ENCODE data around the gene LUC7L. TPM values are rescaled to one million over a fixed set of nuclear protein-coding genes. Genes with fewer than 3 reads are reported as not detected.

Gene LUC7L
- total RNA-seq, 2 donors from 2014 or later: 37.1 to 55.4 TPM

GRCh38 chr16:146646-147045 lies 82.6 kb downstream of the LUC7L start:
- H3K4me1 ChIP-seq: no peaks in the 10 kb centered on the region
- H3K9ac ChIP-seq (ENCODE audit: low read depth in 2 of 2, low read length in 2 of 2): no peak overlapping the region
- intact Hi-C loops (cut with DNase I): no loop called here
- H3K36me3 ChIP-seq: no peaks in the 10 kb centered on the region
- no peak overlapping the region for H3K27ac ChIP-seq
- TF ChIP-seq CTCF (IDR thresholded peaks at IDR 0.05): no peak
- H3K9me3 ChIP-seq: no peaks in the 10 kb centered on the region
- DNase-seq: no peak
- no peak overlapping the region for H3K4me3 ChIP-seq
- H3K27me3 ChIP-seq: no peaks in the 10 kb centered on the region

GRCh38 chr16:144797-145252 lies 84.4 kb downstream of the LUC7L start:
- H3K27me3 ChIP-seq: no peaks in the 10 kb centered on the region
- no peak overlapping the region for H3K4me3 ChIP-seq
- H3K4me1 ChIP-seq: no peaks in the 10 kb centered on the region
- H3K36me3 ChIP-seq: no peaks in the 10 kb centered on the region
- no peak overlapping the region for H3K9ac ChIP-seq (ENCODE audit: low read depth in 2 of 2, low read length in 2 of 2)
- intact Hi-C loops (cut with DNase I): no loop called here
- DNase-seq: no peak
- no peaks in the 10 kb centered on the region for H3K9me3 ChIP-seq
- TF ChIP-seq CTCF (IDR thresholded peaks at IDR 0.05): no peak
- H3K27ac ChIP-seq: no peak overlapping the region

GRCh38 chr16:143456-143855 lies 85.8 kb downstream of the LUC7L start:
- TF ChIP-seq CTCF (IDR thresholded peaks at IDR 0.05): no peak
- Histone ChIP-seq H3K9ac (ENCODE audit: low read depth in 2 of 2, low read length in 2 of 2) (no peak overlapping the region), H3K27ac (no peak overlapping the region), H3K4me1 (no peaks in the 10 kb centered on the region), H3K36me3 (no peaks in the 10 kb centered on the region), H3K9me3 (no peaks in the 10 kb centered on the region), H3K4me3 (no peak overlapping the region), H3K27me3 (no peaks in the 10 kb centered on the region)
- DNase-seq: no peak
- intact Hi-C loops (cut with DNase I): no loop called here

GRCh38 chr16:143047-143446 lies 86.2 kb downstream of the LUC7L start:
- H3K9ac ChIP-seq (ENCODE audit: low read depth in 2 of 2, low read length in 2 of 2): no peak overlapping the region
- DNase-seq: no peak
- H3K4me3 ChIP-seq: no peak overlapping the region
- no peaks in the 10 kb centered on the region for H3K9me3 ChIP-seq
- H3K36me3 ChIP-seq: no peaks in the 10 kb centered on the region
- no peaks in the 10 kb centered on the region for H3K27me3 ChIP-seq
- H3K27ac ChIP-seq: no peak overlapping the region
- TF ChIP-seq CTCF (IDR thresholded peaks at IDR 0.05): no peak
- H3K4me1 ChIP-seq: no peaks in the 10 kb centered on the region
- intact Hi-C loops (cut with DNase I): no loop called here

- no peak overlapping the region for H3K9ac ChIP-seq (ENCODE audit: low read depth in 2 of 2, low read length in 2 of 2)
- no peaks in the 10 kb centered on the region for H3K9me3 ChIP-seq
- H3K36me3 ChIP-seq: no peaks in the 10 kb centered on the region
- no peaks in the 10 kb centered on the region for H3K4me1 ChIP-seq
- no peaks in the 10 kb centered on the region for H3K27me3 ChIP-seq
- H3K4me3 ChIP-seq: no peak overlapping the region
- no peak for TF ChIP-seq CTCF (IDR thresholded peaks at IDR 0.05)
- no peak overlapping the region for H3K27ac ChIP-seq
- no peak for DNase-seq
- intact Hi-C loops (cut with DNase I): no loop called here
Measured at GRCh38 chr16:142405-142967, 86.8 kb downstream of the LUC7L start.

Data from colonic mucosa (tissue), 4 donors.